Effector CD8-positive, alpha-beta T cell (primary cell): ENCODE data around the gene CFP.
"Not testable (repeated sequence)": the region's sequence is repeated elsewhere in the genome, so short reads cannot be mapped to it uniquely, and the experiment has no call there.

ENCODE experiments used
- DNase-seq: peaks from one replicate; lab custom pipeline; 2025; lab: John Stamatoyannopoulos, UW
- total RNA-seq, 4 experiments: gene quantifications; one replicate each; lab custom pipeline; 2026; lab: John Stamatoyannopoulos, UW

The CFP gene
- 0.36 to 1.6 (median 0.55) reads per million in 4 experiments for total RNA-seq

DNA sequence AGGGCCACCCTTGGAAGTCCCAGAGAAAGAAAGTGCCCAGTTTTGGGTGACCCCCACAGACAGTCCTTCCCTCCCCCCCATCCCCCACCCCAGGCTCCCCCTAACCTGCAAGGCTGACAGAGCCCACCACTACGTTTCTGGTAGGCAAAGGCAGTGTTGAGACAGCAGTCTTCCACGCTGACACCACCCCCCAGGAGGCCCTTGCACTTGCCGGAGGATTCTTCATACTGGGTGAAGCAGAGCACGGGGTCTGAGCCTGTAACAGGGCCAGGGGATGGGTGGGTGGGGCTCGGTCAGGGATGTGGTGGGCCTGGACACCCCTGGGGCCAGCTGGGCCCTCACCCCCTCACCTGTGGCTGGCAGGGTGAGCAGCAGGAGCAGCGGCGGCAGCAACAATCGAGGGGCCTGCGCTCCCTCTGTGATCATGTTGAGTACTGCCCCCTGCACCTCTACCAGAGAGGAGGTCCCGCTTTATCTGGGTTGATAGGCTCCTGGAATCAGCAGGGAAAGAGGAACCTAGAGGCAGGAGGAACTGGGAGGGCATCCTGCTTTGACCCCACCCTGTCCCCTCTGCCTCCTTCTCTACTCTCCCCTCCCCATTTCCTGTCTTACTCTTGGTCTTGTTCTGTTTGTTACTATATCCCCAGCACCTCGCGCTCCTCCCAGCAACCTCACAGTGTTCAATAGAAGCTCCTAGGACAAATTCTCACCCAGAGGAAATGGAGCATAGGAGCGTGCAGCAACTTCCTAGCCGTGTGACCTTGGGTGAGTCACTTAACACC, at the start of gene CFP:
Gene CFP, minus strand, starts transcription at position 512 of the 782 bp plus-strand sequence. Its CDS starts 86 bp downstream, at position 426.
- DNase-seq, result no peak

- DNase-seq, result not testable (repeated sequence)
These were observed 46.5 kb upstream of the CFP start for GRCh38 chrX:47675959-47676859.

DNA sequence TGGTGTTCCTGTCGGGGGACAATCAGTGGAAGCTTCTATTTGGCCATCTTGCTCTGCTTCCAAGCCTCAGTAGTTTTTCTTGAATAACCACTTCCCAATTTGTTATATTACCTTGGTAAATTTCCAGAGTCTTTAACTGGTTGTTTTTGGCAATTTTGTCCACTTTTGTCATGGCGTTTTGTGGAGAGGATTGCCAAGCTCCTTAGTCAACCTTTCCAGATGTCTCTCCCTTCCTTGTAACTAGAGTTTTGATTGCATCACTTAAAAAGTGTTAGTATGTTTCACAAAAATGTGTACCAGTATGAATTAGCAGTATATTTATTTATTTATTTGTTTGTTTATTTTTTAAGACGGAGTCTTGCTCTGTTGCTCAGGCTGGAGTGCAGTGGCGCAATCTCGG, 45.0 kb upstream of the CFP start:
- DNase-seq, result no peak

- DNase-seq, result not testable (repeated sequence)
These were observed 36.1 kb upstream of the CFP start for GRCh38 chrX:47665797-47666196.

GRCh38 chrX:47664737-47665136, 35.0 kb upstream of the CFP start:
- DNase-seq, result no peak

- DNase-seq, result no peak
These were observed 32.5 kb upstream of the CFP start for GRCh38 chrX:47662144-47662657.

DNA sequence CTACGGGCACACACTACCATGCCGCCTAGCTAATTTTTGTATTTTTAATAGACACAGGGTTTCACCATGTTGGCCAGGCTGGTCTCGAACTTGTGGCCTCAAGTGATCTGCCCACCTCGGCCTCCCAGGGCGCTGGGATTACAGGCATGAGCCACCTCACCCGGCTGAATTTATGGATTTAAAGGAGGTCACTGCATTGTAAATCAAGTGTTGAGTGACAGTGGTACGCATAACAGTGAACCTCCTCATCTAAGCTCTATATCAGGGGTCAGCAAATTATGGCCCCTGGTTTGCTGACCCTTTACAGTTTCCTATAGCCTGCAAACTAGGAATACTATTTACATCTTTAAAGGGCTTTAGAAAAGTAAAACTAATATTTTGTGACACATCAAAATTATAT, 31.8 kb upstream of the CFP start:
- DNase-seq, result no peak

- no peak for DNase-seq
These were observed 29.6 kb upstream of the CFP start for GRCh38 chrX:47659421-47659726.

- DNase-seq, result peak; percentile 89
These were observed 29.1 kb upstream of the CFP start, which contains the start of gene UXT for GRCh38 chrX:47658684-47659420. TSS of gene UXT (minus strand) at chrX:47659180. CDS start at chrX:47658927, 253 bp downstream.

- no peak for DNase-seq
These were observed 28.6 kb upstream of the CFP start for GRCh38 chrX:47658301-47658683.

GRCh38 chrX:47651043-47651905, 21.5 kb upstream of the CFP start:
- no peak for DNase-seq

DNA sequence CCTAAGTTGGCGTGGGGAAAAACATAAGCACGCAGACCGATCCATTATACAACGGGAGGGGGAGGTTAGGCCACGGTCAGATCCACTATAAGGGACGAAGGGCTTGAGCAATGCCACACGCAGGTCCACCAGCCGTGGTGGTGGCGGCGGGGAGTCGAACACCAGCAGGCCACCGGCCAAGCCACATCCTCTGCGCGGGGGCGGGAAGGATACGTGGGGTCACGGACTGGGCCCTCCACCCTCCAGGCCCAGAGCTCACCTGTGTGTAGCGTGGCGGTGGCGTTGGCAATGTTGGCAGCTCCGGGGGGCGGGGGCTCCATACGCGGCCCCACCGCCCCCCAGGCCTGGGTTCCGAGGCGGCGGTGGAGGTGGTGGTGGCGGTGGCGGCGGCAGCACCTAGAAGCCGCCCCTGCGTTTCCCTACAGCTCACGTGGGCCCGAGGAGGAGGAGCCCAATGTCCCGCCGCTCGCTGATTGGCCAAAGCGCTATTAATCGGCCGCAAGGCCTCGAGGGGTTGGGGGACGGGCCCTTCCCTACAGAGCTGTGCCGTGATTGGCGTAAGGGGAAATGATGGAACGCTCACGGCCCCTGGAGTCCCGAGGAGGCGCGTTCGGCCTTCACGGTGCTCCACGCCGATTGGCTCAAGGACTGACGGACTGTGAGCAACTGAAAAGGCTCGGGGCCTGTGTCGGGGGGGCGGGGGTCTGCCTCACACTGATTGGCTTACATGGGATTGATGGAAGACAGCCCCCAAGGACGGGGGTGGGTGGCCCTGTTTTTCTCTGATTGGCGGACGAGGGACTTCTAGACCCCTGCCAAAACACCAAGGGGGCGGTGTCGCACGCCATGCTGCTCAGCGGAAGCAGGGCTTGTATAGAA, 20.7 kb upstream of the CFP start, which contains the start of gene ELK1:
Gene ELK1, minus strand, starts transcription at position 400 of the 879 bp plus-strand sequence. CDS start 9,122 bp downstream, outside the sequence.
- peak; percentile 87 for DNase-seq

DNA sequence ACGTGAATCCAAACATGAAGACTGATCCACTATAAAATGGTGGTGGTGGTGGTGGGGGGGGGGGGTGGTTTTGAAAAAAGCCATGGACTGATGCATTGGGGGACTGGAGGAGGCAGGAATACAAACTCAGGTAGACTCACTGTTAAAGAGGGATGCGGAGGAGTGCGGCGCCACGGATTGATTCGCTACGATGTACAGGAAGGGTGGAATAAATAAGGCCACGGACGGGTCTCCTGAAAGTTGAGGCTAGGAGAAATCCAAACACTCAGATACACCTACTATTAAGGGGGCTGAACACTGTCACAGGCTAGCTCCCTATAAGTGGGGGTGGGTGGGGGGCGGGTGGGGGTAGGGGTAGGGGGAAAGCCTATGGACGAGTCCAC, 20.0 kb upstream of the CFP start:
- DNase-seq, result no peak

- no peak for DNase-seq
These were observed 19.5 kb upstream of the CFP start for GRCh38 chrX:47649271-47649670.

DNA sequence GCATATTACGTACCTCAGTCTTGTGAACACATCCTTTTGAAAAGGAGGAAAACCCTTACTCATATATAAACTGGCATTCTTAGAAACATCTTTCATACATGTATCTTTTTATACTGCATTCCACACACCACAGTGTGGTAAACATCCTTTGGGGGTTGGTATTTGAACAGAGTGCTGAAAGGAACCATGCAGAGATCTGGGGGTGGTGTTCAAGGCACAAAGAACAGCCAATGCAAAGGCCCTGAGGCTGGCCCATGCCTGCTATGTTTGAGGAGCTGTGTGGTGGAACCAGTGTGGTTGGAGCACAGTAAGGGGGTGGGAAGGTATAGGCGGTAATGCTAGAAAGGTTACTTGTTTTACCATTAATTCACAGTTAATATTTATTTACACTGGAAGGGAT, 18.6 kb upstream of the CFP start:
- DNase-seq, result no peak

- no peak for DNase-seq
These were observed 16.9 kb upstream of the CFP start for GRCh38 chrX:47646636-47647035.

- no peak for DNase-seq
These were observed 15.8 kb upstream of the CFP start for GRCh38 chrX:47645530-47645929.

- DNase-seq, result no peak
These were observed 14.9 kb upstream of the CFP start for GRCh38 chrX:47644557-47645091.

DNA sequence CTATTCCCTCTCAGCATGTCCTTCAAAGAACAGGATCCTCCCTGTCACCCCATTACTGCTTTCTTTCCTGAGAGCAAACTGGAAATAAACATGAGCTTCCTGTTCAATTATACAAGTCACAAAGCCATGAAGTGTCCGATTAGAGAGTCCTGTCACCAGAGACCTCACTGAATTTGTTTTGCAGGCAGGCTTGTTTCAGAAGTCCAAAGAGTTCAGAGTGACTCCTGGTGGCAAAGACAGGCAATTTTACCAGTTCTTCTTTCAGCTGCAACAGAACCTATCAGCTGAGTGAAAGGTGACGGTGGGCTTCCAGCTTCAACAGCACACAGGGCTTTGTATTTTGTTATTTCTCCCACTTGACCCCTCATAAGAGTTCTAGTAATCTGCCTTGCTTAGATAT, 14.2 kb upstream of the CFP start:
- DNase-seq, result no peak

DNA sequence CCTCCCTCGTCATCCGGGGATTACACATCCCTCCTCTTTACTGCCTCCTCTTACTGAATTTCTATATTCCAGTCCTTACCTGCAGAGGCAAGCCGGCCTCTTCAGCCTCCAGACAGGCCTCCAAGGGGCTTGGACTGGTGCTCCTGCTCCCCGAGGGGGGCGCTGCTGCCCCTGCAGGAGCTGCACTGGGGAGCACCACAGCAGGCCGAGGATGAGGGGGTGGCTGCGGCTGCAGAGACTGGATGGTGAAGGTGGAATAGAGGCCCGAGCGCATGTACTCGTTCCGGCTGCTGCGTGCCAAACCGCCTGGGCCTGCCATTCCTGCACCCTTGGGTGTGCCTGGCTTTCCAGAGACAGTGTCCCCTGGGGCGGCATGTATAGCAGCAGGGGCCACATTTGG, 9.1 kb upstream of the CFP start:
- no peak for DNase-seq
